ENCODE results near the gene LMF2.
A peak's percentile ranks its signal among the peaks of the same experiment; 100 is the strongest.

The LMF2 gene

DNA sequence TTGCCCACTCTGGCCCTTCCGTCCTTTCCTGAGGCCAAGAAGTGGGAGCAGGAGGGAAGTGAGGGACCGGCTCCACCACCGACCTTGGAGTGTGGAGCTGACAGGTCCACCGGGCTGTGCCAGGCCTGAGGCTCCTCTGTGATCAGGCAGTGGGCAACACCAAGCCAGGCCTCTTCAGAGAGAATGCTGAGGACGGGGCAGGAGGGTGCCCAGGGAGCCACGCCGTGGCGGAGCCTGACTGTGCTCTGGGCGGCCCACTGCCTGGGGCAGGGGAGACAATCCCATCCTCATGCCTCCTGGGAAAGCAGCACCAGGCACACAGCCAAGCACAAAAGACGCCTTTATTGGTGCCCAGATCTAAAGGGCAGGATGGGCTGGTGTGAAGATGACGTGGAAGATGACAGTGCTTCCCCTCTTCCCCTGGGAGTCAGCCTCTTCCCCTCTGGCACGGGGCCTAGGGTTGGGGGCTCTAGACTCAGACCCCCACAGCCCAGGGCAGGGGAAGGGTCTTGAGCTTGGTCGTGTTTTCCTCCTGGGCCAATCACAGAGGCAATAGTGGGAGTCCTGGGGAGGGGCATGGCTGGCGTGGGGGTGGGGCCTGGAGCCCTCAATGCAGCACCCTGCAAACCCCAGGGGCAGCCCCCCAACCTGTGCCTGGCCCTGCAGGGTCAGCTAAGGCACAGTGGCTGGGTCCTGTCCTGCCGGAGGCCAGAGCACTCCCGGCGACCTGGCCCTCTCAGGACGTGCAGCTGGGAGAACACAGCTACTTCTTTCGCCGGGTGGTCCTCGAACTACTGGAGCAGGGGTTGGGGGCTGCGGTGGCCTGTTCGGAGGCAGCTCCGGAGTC, 4.7 kb downstream of the LMF2 start:
- no peak for DNase-seq

DNA sequence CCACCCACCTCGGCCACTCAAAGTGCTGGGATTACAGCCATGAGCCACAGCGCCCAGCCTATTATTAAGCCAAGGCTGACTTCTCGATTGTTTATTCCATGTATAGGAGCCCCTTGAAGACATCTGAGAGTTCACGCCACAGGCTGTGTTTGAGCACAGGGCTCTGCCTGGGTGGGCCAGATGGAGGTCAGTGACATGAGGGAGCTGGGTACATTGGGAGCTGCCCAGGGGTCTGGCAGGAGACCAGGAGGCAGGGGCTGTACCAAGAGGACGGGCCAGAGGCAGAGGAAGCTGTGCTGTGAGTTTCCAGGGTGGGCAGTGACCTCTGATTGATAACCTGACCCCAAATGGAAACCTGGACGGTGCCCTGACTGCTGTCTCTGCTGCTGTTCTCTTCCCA, 5.4 kb downstream of the LMF2 start:
- DNase-seq: no peak

DNA sequence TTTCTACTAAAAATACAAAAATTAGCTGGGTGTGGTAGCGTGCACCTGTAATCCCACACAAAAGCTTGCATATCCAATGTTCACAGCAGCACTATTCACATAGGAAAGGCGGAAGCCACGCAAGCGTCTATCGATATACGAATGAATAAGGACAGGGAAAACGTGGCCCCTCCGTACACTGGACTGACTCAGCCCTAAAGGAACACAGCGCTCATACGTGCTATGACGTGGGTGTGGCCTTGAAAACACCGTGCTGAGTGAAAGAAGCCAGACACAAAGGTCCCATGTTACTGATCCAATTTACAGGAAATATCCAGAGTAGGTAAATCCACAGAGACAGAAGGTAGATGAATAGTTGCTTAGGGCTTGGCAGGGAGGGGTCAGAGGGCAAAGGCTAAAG, 7.0 kb downstream of the LMF2 start:
- DNase-seq: no peak

DNA sequence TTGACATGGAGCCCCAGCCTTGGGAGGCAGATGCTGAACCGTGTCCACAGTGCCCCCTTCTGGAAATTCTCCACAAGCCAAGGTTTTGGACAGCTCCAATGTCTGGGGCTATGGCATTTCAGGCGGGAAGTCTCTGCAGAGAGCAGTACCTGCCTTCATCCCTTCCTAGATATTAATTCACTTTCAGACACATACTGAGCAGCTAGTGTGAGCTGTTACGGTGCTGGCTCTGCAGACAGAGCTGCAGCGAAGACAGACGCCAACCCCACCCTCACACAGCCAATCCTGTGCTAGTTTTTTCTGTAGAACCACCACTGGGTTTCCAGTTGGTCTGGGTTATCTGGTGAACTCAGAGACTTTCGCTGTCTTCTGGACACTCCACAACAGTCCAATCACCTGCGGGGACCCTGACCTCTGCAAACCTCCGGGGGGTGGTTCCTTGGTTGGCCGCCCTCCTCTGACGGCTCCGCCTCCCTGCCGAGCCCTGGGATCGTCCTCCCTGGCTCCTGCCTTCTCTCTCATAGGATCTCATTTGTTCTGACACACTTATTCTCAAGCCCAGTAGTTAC, 9.1 kb downstream of the LMF2 start:
- peak; percentile 86 for DNase-seq

DNA sequence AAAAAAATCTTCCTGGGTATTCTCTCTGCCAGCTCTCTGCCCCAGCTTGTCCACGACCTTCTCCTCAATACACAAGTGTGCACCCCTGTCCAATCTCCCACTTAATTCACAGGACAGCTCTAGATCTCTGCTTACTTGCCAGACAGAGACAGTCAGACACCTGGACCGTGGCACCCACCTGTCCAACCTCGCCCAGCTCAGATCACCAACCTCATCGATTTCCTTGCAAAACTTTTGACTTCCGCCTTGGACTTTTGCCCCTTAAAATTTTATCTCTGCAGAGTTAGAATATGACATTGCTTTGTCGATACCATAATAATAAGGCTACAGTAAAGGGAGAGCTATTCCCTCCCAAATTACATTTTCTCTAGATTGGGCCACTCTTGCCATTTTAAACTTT, 10.4 kb downstream of the LMF2 start:
- DNase-seq: no peak

DNA sequence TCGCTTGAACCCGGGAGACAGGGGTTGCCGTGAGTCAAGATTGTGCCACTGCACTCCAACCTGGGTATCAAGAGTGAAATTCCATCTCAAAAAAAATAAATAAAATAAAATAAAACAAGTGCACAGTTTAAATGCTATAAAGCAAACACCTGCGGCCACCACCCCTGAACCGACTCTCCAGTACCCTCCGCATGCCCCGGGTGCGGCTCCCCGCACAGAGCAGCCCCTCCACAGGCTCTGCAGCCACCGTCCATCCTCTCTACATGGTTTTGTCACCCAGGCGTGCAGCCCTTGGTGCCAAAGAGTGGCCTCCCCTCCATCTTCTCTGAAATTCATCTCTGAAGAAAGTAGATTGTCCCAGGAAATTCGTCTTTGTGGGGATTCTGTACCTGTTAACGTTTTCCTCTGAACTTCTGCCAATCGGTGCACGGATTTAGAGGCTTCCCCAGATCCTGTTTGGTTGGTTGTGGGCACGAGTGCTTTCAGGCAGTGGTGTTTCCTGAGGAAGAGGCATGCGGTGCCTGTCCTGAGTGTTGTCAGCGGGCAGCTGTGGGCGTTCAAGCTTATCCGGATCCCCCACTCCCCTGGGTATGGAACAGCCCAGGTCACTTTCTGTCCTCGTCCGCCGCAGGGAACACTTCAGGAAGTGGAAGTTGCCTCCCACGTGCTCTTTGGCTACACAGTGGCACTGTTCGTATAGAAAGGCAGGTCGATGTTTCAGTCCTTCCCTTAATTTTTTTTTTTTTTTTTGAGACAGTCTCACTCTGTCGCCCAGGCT, 16.8 kb downstream of the LMF2 start:
- DNase-seq: peak; percentile 40

DNA sequence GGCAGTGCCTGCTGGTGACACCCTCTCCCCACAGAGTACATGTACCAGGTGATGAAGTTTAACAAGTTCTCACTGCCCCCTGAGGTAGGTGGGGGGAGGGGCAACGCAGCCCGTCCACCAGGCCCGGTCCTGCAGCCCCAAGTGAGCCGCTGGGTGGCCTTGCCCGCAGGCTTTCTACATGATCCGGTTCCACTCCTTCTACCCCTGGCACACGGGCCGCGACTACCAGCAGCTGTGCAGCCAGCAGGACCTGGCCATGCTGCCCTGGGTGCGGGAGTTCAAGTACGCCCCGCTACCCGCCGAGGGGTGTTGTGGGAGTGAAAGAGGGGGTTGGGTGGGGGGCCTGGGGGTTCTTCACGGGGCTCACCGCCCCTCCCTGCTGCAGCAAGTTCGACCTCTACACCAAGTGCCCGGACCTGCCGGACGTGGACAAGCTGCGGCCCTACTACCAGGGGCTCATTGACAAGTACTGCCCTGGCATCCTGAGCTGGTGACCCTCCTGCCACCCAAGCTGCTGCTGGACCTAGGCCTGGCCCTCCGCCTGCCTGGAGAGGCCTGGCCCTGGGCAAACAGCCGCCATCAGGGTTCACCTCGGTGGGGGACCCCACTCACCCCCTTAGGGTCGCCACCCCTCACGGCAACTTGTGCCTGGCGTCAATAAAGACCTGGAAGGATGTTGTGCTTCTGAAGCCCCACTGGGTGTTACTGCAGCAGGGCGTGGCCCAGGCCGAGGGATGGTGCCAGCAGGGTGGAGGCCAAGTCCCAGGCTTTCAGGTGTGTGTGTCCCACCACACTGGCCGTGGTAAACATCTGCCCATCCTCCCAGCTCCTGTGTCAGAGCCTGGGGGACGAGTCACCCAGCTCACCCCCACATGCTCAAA, 17.9 kb downstream of the LMF2 start:
- no peak for DNase-seq

DNA sequence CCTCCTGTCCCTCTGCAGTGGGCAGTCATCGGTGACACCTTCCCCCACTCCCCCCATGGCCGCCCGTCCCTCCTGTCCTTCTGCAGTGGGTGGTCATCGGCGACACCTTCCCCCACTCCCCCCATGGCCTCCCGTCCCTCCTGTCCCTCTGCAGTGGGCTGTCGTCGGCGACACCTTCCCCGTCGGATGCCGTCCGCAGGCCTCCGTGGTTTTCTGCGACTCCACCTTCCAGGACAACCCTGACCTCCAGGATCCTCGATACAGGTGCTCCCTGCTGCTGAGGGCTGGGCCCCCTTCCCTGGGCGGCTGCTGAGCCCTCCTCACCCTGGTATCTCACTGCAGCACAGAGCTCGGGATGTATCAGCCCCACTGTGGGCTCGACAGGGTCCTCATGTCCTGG, 18.6 kb downstream of the LMF2 start:
- DNase-seq: no peak

DNA sequence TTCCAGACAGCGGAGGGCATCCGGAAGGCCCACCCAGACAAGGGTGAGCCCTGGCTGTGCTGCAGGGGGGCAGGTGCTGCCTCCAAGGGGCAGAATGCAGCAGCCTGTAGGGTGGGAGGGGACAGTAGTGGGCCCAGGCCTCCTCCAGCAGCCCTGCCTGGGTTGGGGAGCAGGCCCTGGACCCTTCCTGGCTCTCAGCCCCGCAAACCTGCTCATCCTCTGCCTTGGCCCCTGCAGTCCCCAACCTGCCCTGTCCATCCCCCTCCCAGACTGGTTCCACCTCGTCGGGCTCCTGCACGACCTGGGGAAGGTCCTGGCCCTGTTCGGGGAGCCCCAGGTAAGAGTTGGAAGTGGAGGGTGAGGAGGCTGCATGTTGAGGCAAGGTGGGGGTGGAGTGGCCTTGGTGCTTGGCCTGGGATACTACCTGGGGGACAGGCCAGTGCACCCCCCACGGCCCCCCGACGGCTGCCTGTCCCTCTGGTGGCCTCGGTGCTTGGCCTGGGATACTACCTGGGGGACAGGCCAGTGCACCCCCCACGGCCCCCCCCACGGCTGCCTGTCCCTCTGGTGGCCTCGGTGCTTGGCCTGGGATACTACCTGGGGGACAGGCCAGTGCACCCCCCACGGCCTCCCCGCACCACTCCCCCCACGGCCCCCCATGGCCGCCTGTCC, 19.4 kb downstream of the LMF2 start:
- DNase-seq: no peak

DNA sequence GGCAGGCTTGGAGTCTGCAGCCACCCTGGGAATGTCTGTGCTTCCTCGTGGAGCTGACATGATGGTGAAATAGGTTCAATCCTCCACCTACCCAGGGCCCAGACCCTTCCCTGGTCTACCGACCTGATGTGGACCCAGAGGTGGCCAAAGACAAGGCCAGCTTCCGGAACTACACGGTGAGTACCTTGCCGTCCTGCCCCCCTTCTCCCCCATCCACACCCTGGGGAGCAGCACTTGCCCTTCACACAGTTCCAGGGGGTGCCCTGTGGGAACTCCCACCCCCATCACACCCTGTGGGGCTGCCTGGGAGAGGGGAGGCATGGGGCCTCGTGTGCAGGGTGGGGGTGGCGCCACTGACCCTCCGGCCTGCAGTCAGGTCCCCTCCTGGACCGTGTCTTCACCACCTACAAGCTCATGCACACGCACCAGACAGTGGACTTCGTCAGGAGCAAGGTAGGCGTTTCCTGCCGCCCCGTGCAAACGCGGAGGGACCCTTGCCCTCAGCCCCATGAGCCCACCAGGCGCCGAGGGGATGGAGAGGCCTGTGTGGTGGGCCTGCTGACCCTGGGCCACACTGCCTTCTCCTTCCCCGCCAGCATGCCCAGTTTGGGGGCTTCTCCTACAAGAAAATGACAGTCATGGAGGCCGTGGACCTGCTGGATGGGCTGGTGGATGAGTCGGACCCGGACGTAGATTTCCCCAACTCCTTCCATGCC, 20.1 kb downstream of the LMF2 start:
- no peak for DNase-seq

DNA sequence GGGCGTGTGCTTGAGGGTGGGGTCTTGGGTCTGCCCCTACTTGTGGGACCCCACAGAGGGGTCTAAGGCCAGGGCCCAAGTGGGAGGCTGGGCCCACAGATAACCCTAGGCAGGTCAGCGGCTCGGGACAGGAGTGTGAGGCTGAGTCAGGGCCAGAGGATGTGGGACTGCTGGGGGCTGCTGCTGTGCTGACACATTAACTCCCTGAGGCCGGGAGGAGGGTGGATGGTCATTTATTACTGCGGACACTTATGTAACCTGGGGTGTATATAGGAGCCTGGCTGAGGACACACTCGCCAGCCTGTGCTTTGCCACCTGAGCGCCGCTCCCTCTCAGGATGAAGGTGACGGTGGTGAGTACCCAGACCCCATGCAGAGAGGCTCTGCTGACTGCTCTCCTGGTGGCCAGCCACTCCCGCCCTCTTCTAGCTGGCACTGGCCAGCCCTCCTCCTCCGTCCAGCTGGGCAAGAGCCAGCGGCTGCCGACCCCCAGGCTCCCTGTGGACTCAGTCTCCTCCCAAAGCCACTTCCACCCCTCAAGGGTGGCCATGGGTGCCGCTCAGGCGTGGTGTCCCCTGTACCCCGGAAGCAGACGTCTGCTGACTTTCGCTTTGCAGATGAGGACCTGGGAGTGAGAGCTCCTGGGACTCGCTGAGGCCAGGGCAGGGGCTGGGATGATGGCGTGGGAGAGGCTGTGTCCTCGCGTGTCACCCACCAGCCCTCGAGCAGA, 20.8 kb downstream of the LMF2 start, which contains the start of gene MIOX:
MIOX (plus strand) TSS at position 299 of the 729 bp plus-strand sequence; CDS start at position 338, 39 bp downstream.
- DNase-seq: no peak

DNA sequence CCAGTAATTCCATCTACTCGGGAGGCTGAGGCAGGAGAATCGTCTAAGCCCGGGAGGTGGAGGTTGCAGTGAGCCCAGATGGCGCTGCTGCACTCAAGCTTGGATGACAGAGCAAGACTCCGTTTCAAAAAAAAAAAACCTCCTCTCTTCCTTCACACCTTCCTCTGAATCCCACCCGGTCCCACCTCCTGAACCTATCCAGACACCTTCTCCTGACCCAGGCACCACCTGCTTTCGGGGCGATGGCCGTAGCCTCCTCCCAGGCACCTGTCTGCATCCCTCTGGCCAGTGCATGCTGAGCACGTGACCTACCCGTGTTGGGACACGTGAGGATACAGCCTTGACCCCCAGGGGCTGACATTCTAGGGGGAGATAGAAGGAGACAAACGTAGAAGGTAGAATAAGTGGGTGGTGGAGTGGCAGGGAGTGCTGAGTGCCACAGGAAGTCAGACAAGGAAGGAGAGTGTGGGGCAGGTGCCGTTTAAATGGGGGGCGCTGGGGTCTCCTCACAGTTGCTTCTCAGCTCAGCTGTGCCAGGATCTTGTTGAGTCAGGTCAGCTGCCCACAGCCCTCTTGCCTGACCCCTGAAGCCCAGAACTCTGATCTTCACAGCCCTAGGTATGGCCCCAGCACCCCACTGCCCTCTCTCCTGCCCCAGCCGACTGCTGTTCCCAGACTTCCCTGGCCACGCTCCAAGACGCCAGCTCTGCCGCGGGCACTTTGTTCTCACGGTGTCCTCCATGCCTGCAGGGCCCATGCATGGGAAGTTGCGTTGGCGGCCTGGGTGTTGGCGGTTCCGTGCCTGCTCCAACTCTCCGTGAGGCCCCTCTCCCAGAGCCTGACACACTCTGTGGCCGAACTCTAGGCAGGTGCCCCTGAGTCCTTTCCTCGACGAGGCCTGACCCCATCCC, 22.0 kb downstream of the LMF2 start:
- no peak for DNase-seq

DNA sequence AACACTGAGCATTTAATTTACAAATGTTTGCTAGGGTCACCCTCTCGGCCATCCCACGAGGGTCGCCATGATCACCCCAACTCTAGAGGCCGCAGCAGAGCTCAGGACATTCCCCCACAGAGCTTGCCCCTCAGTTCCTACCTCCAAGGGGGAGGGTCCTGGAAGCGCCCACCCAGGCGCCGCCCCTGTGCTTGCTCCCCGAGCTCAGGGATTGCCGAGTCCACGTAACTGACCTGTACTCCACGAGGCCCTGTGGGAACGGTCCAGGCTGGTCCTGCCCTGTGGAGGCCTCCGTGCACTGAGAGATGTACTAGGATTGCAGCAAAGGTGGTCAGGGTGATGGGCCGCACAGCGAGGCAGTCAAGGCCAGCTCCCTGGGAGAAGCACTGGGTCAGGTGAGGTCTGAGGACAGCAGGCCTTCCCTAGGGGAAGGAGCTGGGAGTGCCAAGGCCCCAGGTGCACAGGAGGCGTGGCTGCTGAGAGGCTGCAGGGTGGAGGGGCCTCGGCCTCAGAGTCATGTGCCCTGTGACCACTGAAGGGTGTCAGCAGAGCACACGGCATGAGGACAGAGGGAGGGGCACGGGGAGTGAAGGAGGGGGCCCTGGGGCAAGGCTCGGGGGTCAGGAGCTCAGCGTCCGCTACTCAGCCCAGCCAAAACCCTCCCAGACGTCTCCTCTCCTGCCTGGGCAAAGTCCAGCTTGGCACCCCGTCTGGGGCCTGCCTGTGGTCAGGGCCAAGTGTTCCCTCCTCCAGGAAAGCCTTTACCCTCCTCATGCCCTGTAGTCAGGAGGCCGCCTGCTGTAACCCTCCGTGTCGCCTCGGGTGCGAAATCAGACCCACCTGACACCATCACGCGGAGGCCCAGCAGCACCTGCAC, 23.3 kb downstream of the LMF2 start:
- DNase-seq: no peak

DNA sequence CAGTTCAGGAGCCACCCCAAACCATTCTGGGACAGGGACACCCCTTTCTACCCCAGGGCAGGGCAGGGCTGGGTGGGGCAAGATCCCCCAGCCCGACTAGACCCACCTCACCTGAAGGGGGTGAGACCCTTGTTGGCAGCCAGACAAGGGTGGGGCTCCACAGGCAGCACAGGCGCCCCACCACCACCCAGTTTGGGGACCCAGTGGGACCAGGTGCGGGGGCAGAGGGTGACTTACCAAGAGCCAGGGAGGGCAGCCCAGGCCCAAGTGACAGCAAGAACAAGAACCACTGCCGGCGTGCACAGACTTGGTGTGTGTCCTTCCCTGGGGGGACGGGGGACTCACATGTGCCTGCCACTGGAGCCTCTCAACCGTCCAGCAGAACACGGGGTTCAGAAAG, 23.9 kb downstream of the LMF2 start:
- DNase-seq: no peak

DNA sequence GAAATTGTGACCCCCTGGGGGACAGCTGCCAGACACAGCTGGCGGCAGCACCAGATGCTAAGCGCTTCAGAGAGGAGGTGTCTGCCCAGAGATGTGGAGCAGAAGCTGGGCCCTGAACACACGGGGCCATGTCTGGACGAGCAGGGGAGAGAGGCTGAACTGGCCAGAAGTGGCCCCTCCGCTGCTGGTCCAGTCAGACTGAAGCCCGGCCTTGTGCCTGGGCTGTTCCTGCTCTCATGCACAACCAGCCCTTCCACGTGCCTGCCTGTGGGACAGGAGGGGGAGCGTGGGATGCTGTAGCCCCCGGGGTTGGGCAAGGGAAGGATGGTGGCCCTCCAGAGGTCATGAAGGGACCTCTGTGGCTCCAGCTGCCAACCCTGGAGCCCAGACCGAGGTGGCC, 24.4 kb downstream of the LMF2 start:
- no peak for DNase-seq

DNA sequence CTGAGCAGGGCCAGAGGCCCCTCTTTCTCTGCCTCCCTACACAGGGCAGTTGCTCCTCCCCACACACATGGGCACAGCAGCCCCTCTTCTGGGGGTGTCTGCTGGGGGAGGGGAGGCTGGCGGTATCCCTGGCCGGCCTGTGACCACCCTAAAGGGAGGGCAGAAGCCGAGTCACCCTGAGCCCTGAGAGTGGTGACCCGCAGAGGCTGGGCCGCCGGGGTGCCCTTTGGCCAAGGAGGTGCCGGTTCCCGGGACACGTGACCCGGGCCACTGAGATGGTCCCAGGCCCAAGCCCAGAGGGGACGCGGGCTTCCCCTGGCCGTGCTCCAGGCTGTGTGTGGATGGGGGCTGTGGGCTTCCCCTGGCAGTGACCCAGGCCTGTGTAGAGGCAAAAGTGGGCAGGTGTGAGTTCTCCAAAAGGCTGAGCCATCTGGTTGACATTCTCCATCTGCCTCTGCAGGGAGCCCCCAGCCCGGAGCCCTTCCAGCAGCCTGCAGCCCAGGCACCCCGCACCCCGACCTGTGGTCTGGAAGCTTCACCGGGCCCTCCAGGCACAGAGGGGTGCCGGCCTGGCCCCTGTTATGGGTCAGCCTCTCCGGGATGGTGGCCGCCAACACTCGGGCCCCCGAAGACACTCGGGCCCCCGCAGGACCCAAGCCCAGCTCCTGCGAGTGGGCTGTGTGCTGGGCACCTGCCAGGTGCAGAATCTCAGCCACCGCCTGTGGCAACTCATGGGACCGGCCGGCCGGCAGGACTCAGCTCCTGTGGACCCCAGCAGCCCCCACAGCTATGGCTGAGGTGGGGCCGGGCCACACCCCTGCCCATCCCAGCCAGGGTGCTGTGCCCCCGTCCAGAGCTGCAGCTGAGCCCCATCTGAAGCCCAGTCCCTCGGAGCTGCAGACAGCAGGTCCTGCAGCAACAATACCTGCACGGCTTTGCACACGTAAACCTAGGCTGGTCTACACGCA, 25.1 kb downstream of the LMF2 start:
- DNase-seq: no peak

DNA sequence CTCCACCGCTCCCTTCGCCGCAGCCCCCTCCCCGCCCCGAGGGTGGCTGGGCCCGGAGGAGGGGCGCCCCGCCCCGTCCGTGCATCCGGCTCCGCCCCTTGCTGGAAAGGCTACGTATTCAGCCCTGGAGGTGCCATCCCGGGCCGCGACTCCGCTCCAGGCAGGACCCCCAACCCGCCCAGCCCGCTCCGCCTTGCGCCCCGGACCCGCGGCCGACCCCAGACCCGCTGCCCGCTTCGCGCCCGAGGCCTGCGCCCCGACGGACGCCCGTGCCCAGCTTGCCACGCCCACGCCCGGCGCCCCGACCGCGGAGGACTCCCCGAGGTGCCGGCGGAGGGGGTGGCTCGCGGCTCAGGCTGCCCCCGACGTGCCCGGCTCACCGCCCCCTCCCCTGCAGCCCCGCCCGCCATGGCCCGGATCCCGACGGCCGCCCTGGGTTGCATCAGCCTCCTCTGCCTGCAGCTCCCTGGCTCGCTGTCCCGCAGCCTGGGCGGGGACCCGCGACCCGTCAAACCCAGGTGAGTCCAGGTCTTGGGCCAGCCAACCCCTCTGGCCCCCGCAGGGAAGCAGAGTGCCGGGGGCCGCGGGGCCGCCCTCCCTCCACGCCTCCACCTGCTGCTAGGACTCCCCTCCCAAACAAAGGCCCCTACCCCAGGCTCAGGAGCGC, 25.9 kb downstream of the LMF2 start, which contains the start of gene ADM2:
ADM2 (plus strand) TSS at position 104 of the 667 bp plus-strand sequence; CDS start at position 409, 305 bp downstream.
- peak; percentile 35 for DNase-seq
